HepG2 (cell line): ENCODE measurements around the gene C16orf86. TPM values are rescaled to one million over a fixed set of nuclear protein-coding genes. Genes with fewer than 3 reads are reported as not detected.

ENCODE experiments used
- DPF2 ChIP-seq: sonication (generic); formaldehyde crosslinking; IDR thresholded peaks from 2 replicates; pipeline ENCODE4 v1.4.0; 2020; ENCODE audit warnings: mild to moderate bottlenecking, low read depth, missing genetic modification reagents, borderline replicate concordance
- FOSL1 ChIP-seq: sonication (generic); formaldehyde crosslinking; IDR thresholded peaks from 2 replicates; pipeline ENCODE4 v1.9.0; 2021; ENCODE audit warnings: missing genetic modification reagents, borderline replicate concordance
- IRF2 ChIP-seq: IDR thresholded peaks from 2 replicates; pipeline ENCODE4 v1.6.1; 2018; ENCODE audit warnings: missing genetic modification reagents, missing compliant biosample characterization
- NR3C1 ChIP-seq: sonication (generic); formaldehyde crosslinking; IDR thresholded peaks from 2 replicates; pipeline ENCODE4 v1.4.0; 2020; ENCODE audit warnings: missing genetic modification reagents
- RORA ChIP-seq: sonication (generic); formaldehyde crosslinking; IDR thresholded peaks from 2 replicates; pipeline ENCODE4 v1.5.0; 2020; ENCODE audit warnings: mild to moderate bottlenecking, missing genetic modification reagents, moderate library complexity
- SAP130 ChIP-seq: IDR thresholded peaks from 2 replicates; pipeline ENCODE4 v1.6.1; 2016; ENCODE audit warnings: low read depth
- SIN3A ChIP-seq: IDR thresholded peaks from 2 replicates; pipeline ENCODE4 v1.6.1; 2011; ENCODE audit warnings: low read depth, mild to moderate bottlenecking, control low read depth, low read length, borderline replicate concordance
- U2AF2 ChIP-seq: fragments of 200-400 bp; formaldehyde crosslinking; IDR thresholded peaks from 2 replicates; pipeline ENCODE4 v1.6.1; 2017; ENCODE audit warnings: low read depth, mild to moderate bottlenecking, low read length
- ZFP36L1 ChIP-seq: sonication (generic); formaldehyde crosslinking; IDR thresholded peaks from 2 replicates; pipeline ENCODE4 v1.8.0; 2022; ENCODE audit warnings: mild to moderate bottlenecking, missing genetic modification reagents, moderate library complexity
- ZFP90 ChIP-seq: sonication (generic); formaldehyde crosslinking; IDR thresholded peaks from 2 replicates; pipeline ENCODE4 v1.8.0; 2022; ENCODE audit warnings: missing genetic modification reagents, mild to moderate bottlenecking, inconsistent platforms, borderline replicate concordance
- ZNF547 ChIP-seq: sonication (generic); formaldehyde crosslinking; IDR thresholded peaks from 2 replicates; pipeline ENCODE4 v1.5.1; 2020; ENCODE audit warnings: mild to moderate bottlenecking, missing genetic modification reagents
- ZNF747 ChIP-seq: sonication (generic); formaldehyde crosslinking; IDR thresholded peaks from 2 replicates; pipeline ENCODE4 v1.8.1; 2023; ENCODE audit warnings: missing genetic modification reagents, mild to moderate bottlenecking, borderline replicate concordance
- ZNF773 ChIP-seq: sonication (generic); formaldehyde crosslinking; IDR thresholded peaks from 2 replicates; pipeline ENCODE4 v1.4.0; 2020; ENCODE audit warnings: missing genetic modification reagents, borderline replicate concordance
- ZNF782 ChIP-seq: sonication (generic); formaldehyde crosslinking; IDR thresholded peaks from 2 replicates; pipeline ENCODE4 v1.4.0; 2020; ENCODE audit warnings: missing genetic modification reagents, mild to moderate bottlenecking, borderline replicate concordance
- polyA plus RNA-seq, 8 experiments: library from polyadenylated mRNA; depleted of rRNA in 3 of 8; stranded (reverse) in 7 of 8; unstranded in 1 of 8; fragments of >200 nt; fragmentation: Illumina TruSeq in 4 of 8; extraction: Trizol in 4 of 8; gene quantifications; 2 replicates each; pipeline versions ENCODE4 v1.2.1 to v1.2.3, GENCODE V29; 2011 to 2016; ENCODE audit warnings: low read depth in 4 of 8, missing spikeins in 1 of 8, mixed read lengths in 1 of 8; ENCODE audit not compliant: insufficient read depth in 1 of 8
- total RNA-seq, 5 experiments: library from RNA; depleted of rRNA; stranded (reverse); fragments of >200 nt; fragmentation: Illumina TruSeq; extraction: Trizol; gene quantifications; 2 replicates each; pipeline ENCODE4 v1.2.3, GENCODE V29; 2016; ENCODE audit warnings: low read depth in 1 of 5
- TF ChIP-seq, protein P1 (sequence below), 2 experiments: sonication (generic) in 1 of 2; formaldehyde crosslinking in 1 of 2; IDR thresholded peaks; 2 replicates each; pipeline versions ENCODE4 v1.6.1 to v1.9.0; 2014 to 2022; ENCODE audit warnings: antibody characterized with exemption in 1 of 2, borderline replicate concordance in 1 of 2, inconsistent platforms in 1 of 2, low read depth in 1 of 2, missing genetic modification reagents in 1 of 2
- TF ChIP-seq, protein P2 (sequence below): sonication (generic); formaldehyde crosslinking; IDR thresholded peaks from 2 replicates; pipeline ENCODE4 v1.5.0; 2020; ENCODE audit warnings: mild to moderate bottlenecking, missing genetic modification reagents, borderline replicate concordance
- TF ChIP-seq, protein P3 (sequence below): sonication (generic); formaldehyde crosslinking; IDR thresholded peaks from 2 replicates; pipeline ENCODE4 v1.4.0; 2020; ENCODE audit warnings: missing genetic modification reagents

C16orf86 gene
- total and polyA plus RNA-seq, 2 of the 13 experiments (the other 11 are each of a cell fraction or from before 2014, with no cell fraction given), result 1.5 to 3.1 TPM

DNA sequence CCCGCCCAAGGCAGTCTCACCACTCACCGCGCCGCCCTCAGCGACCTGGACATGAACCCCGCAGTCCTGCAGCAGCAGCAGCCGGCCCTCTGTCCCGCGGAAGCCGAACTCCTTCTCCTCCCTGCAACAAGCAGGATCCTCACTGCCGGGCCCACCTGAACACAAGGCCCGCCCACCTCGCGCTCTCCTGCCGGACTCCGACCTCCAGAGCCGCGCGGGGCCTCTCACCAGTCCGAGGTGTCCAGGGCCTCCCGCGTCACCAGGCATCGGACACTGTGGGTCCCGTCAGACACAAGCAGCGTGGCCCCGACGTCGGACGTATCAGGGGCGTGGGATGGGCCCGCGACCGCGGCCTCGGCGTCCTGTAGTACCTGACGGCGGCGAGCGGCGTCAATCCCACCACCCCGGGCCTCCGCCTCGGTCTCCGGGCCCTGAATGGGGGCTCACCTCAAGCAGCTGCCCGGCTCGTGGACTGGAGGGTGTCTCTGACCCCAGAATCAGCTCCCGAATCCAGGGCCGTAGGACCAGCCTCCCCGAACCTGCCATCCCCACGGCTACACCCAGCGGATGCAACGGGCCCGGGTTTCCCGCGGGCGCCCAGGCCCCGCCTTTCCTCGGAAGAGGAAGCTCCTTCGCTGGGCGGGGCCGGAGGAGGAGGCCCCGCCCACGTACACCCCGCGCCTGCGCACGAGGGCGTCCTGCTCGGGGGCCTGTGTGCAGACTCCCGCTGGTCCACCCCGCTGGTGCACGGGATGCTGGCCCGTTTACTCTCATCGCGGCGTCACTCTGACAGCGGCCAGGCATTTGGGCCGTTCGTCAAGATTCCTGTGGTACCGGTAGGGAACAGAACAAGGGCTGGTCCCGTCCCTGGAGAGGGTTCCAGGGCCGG is 6.7 kb upstream of the C16orf86 start, which contains the start of gene ACD (continued):
- TF ChIP-seq, protein P1, sequence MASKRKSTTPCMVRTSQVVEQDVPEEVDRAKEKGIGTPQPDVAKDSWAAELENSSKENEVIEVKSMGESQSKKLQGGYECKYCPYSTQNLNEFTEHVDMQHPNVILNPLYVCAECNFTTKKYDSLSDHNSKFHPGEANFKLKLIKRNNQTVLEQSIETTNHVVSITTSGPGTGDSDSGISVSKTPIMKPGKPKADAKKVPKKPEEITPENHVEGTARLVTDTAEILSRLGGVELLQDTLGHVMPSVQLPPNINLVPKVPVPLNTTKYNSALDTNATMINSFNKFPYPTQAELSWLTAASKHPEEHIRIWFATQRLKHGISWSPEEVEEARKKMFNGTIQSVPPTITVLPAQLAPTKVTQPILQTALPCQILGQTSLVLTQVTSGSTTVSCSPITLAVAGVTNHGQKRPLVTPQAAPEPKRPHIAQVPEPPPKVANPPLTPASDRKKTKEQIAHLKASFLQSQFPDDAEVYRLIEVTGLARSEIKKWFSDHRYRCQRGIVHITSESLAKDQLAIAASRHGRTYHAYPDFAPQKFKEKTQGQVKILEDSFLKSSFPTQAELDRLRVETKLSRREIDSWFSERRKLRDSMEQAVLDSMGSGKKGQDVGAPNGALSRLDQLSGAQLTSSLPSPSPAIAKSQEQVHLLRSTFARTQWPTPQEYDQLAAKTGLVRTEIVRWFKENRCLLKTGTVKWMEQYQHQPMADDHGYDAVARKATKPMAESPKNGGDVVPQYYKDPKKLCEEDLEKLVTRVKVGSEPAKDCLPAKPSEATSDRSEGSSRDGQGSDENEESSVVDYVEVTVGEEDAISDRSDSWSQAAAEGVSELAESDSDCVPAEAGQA (IDR thresholded peaks at IDR 0.05; ENCODE audit: low read depth), result 0 out of 2 replicates have a peak, but pooled peaks have one; percentile 9
- TF ChIP-seq, protein P1 (CRISPR knock-in tag; IDR thresholded peaks at IDR 0.05; ENCODE audit: borderline replicate concordance), result no peak; the same call in none of the 2 replicates
- peak; percentile 69 for TF ChIP-seq SAP130 (CRISPR knock-in tag)
- TF ChIP-seq ZNF773 (CRISPR knock-in tag), result peak; percentile 49; the same call in 1 of the 2 replicates
- no peak for TF ChIP-seq RORA (CRISPR knock-in tag)
- TF ChIP-seq ZFP90 (CRISPR knock-in tag), result peak; percentile 18; the same call in 1 of the 2 replicates
- peak; percentile 51; the same call in 1 of the 2 replicates for TF ChIP-seq ZNF747
- TF ChIP-seq ZFP36L1 (CRISPR knock-in tag), result no peak
- peak; percentile 76; the same call in 1 of the 2 replicates for TF ChIP-seq ZNF547
- TF ChIP-seq, protein P2, sequence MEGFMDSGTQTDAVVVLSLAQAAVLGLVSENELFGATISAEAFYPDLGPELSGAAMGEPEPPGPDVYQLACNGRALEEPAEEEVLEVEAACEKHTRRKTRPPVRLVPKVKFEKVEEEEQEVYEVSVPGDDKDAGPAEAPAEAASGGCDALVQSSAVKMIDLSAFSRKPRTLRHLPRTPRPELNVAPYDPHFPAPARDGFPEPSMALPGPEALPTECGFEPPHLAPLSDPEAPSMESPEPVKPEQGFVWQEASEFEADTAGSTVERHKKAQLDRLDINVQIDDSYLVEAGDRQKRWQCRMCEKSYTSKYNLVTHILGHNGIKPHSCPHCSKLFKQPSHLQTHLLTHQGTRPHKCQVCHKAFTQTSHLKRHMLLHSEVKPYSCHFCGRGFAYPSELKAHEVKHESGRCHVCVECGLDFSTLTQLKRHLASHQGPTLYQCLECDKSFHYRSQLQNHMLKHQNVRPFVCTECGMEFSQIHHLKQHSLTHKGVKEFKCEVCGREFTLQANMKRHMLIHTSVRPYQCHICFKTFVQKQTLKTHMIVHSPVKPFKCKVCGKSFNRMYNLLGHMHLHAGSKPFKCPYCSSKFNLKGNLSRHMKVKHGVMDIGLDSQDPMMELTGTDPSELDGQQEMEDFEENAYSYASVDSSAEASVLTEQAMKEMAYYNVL (CRISPR knock-in tag), result 0 out of 2 replicates have a peak, but pooled peaks have one; percentile 45
- peak; percentile 87; the same call in 1 of the 2 replicates for TF ChIP-seq ZNF782 (CRISPR knock-in tag)
- TF ChIP-seq U2AF2, result no peak
- TF ChIP-seq, protein P3, sequence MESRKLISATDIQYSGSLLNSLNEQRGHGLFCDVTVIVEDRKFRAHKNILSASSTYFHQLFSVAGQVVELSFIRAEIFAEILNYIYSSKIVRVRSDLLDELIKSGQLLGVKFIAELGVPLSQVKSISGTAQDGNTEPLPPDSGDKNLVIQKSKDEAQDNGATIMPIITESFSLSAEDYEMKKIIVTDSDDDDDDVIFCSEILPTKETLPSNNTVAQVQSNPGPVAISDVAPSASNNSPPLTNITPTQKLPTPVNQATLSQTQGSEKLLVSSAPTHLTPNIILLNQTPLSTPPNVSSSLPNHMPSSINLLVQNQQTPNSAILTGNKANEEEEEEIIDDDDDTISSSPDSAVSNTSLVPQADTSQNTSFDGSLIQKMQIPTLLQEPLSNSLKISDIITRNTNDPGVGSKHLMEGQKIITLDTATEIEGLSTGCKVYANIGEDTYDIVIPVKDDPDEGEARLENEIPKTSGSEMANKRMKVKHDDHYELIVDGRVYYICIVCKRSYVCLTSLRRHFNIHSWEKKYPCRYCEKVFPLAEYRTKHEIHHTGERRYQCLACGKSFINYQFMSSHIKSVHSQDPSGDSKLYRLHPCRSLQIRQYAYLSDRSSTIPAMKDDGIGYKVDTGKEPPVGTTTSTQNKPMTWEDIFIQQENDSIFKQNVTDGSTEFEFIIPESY (CRISPR knock-in tag), result no peak
- 0 out of 2 replicates have a peak, but pooled peaks have one; percentile 51 for TF ChIP-seq DPF2 (CRISPR knock-in tag)
- TF ChIP-seq FOSL1 (CRISPR knock-in tag), result no peak
- TF ChIP-seq SIN3A, result peak; percentile 87; the same call in 1 of the 2 replicates
- TF ChIP-seq NR3C1 (CRISPR knock-in tag), result 0 out of 2 replicates have a peak, but pooled peaks have one; percentile 63
- TF ChIP-seq IRF2 (CRISPR knock-in tag), result peak; percentile 53
